ENCODE data around the gene TYSND1.

The TYSND1 gene

DNA sequence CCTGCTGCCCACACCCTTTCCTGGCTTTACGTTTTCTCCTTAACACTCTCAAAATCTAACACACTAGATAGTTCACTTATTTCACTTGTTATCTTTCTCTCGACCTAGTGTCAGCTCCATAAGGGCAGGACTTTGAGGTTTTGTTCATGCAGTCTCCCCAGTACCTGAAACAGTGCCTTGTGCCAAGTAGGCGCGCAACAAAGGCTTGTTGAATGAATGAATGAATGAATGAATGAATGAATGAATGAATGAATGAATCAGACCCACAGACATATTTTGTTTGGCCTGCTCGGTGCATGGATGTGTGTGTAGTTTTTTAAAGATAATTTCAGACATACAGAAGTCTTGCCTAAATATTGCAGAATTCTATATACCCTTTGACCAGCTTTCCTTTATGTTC is 6.2 kb downstream of the TYSND1 start:
- DNase-seq (ENCODE audit: low read depth in 1 of 2, low spot score in 1 of 2), result no peak
- TF ChIP-seq POLR2AphosphoS5 (IDR thresholded peaks at IDR 0.05; ENCODE audit: low read depth), result no peak
- no peak for TF ChIP-seq SPI1 (IDR thresholded peaks at IDR 0.05; ENCODE audit: borderline replicate concordance, low read depth)
- TF ChIP-seq CTCF (IDR thresholded peaks at IDR 0.05; ENCODE audit: insufficient read depth, low read length), result no peak
- no peak for TF ChIP-seq GABPA (IDR thresholded peaks at IDR 0.05; ENCODE audit: low read depth)
- TF ChIP-seq, protein P1, sequence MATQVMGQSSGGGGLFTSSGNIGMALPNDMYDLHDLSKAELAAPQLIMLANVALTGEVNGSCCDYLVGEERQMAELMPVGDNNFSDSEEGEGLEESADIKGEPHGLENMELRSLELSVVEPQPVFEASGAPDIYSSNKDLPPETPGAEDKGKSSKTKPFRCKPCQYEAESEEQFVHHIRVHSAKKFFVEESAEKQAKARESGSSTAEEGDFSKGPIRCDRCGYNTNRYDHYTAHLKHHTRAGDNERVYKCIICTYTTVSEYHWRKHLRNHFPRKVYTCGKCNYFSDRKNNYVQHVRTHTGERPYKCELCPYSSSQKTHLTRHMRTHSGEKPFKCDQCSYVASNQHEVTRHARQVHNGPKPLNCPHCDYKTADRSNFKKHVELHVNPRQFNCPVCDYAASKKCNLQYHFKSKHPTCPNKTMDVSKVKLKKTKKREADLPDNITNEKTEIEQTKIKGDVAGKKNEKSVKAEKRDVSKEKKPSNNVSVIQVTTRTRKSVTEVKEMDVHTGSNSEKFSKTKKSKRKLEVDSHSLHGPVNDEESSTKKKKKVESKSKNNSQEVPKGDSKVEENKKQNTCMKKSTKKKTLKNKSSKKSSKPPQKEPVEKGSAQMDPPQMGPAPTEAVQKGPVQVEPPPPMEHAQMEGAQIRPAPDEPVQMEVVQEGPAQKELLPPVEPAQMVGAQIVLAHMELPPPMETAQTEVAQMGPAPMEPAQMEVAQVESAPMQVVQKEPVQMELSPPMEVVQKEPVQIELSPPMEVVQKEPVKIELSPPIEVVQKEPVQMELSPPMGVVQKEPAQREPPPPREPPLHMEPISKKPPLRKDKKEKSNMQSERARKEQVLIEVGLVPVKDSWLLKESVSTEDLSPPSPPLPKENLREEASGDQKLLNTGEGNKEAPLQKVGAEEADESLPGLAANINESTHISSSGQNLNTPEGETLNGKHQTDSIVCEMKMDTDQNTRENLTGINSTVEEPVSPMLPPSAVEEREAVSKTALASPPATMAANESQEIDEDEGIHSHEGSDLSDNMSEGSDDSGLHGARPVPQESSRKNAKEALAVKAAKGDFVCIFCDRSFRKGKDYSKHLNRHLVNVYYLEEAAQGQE (IDR thresholded peaks at IDR 0.05; ENCODE audit: insufficient replicate concordance, low read depth), result no peak
- no peak overlapping the region for H3K4me3 ChIP-seq (replicated peaks; ENCODE audit: insufficient read depth, low read length)
- no peaks in the 10 kb centered on the region for H3K27me3 ChIP-seq (ENCODE audit: insufficient read depth, poor library complexity, severe bottlenecking)
- no peak overlapping the region for H3K27ac ChIP-seq (replicated peaks)

DNA sequence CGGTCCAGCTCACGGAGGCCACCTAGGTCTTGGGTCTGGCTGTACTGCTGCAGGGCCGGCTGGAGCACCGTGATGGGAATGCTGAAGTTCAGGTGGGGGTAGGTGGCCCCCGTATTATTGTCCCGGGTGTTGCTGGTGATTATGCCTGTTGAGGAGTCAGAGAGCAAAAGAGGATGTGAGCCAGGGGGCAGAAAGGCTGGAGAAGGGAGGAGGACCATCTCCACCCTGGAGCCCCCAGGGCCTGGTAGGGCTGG is 6.6 kb downstream of the TYSND1 start:
- no peak overlapping the region for H3K27ac ChIP-seq (replicated peaks)
- no peak for TF ChIP-seq SPI1 (IDR thresholded peaks at IDR 0.05; ENCODE audit: borderline replicate concordance, low read depth)
- no peak for TF ChIP-seq CTCF (IDR thresholded peaks at IDR 0.05; ENCODE audit: insufficient read depth, low read length)
- TF ChIP-seq POLR2AphosphoS5 (IDR thresholded peaks at IDR 0.05; ENCODE audit: low read depth), result no peak
- TF ChIP-seq, protein P1 (IDR thresholded peaks at IDR 0.05; ENCODE audit: insufficient replicate concordance, low read depth), result no peak
- TF ChIP-seq GABPA (IDR thresholded peaks at IDR 0.05; ENCODE audit: low read depth), result no peak
- no peaks in the 10 kb centered on the region for H3K27me3 ChIP-seq (ENCODE audit: insufficient read depth, poor library complexity, severe bottlenecking)
- no peak for DNase-seq (ENCODE audit: low read depth in 1 of 2, low spot score in 1 of 2)
- no peak overlapping the region for H3K4me3 ChIP-seq (replicated peaks; ENCODE audit: insufficient read depth, low read length)

- no peak for DNase-seq (ENCODE audit: low read depth in 1 of 2, low spot score in 1 of 2)
- Histone ChIP-seq H3K27me3 (ENCODE audit: insufficient read depth, poor library complexity, severe bottlenecking) (no peaks in the 10 kb centered on the region), H3K27ac (replicated peaks) (no peak overlapping the region), H3K4me3 (replicated peaks; ENCODE audit: insufficient read depth, low read length) (no peak overlapping the region)
- TF ChIP-seq SPI1 (IDR thresholded peaks at IDR 0.05; ENCODE audit: borderline replicate concordance, low read depth) (no peak), POLR2AphosphoS5 (IDR thresholded peaks at IDR 0.05; ENCODE audit: low read depth) (no peak), CTCF (IDR thresholded peaks at IDR 0.05; ENCODE audit: insufficient read depth, low read length) (no peak), GABPA (IDR thresholded peaks at IDR 0.05; ENCODE audit: low read depth) (no peak)
- TF ChIP-seq, protein P1 (IDR thresholded peaks at IDR 0.05; ENCODE audit: insufficient replicate concordance, low read depth), result no peak
Measured at GRCh38 chr10:70139151-70139996, 7.1 kb downstream of the TYSND1 start.
